Fibroblast of skin of abdomen (primary cell): ENCODE measurements around the gene ADPRH. TPM values are rescaled to one million over a fixed set of nuclear protein-coding genes. Genes with fewer than 3 reads are reported as not detected.
"Not testable (repeated sequence)": the region's sequence is repeated elsewhere in the genome, so short reads cannot be mapped to it uniquely, and the experiment has no call there.

Experiments used
- DNase-seq: peaks from one replicate; pipeline ENCODE4 v3.0.0-alpha.2; 2013
- polyA plus RNA-seq, 2 experiments: library from polyadenylated mRNA; unstranded; fragments of 120-200 nt; gene quantifications; one replicate each; pipeline ENCODE4 v1.2.1, GENCODE V29; 2013; ENCODE audit not compliant: insufficient read length in 2 of 2

Gene ADPRH
- polyA plus RNA-seq (2013, experiment 1 of 2; ENCODE audit: insufficient read length), result 1.6 TPM
- polyA plus RNA-seq (2013, experiment 2 of 2; ENCODE audit: insufficient read length), result 1.9 TPM

GRCh38 chr3:119579366-119580066, at the start of gene ADPRH:
TSS of gene ADPRH (plus strand) at chr3:119579492. CDS start at chr3:119582170, 2,678 bp downstream.
- peak; percentile 70 for DNase-seq

- DNase-seq, result peak; percentile 79
These were observed 49.4 kb upstream of the ADPRH start for GRCh38 chr3:119529883-119530282.

- DNase-seq, result no peak
These were observed 48.8 kb upstream of the ADPRH start for GRCh38 chr3:119530456-119530855.

- DNase-seq, result no peak
These were observed 48.1 kb upstream of the ADPRH start for GRCh38 chr3:119531151-119531550.

- no peak for DNase-seq
These were observed 45.0 kb upstream of the ADPRH start for GRCh38 chr3:119534296-119534695.

- DNase-seq, result no peak
These were observed 42.5 kb upstream of the ADPRH start for GRCh38 chr3:119536757-119537156.

- no peak for DNase-seq
These were observed 40.5 kb upstream of the ADPRH start for GRCh38 chr3:119538772-119539171.

- no peak for DNase-seq
These were observed 37.7 kb upstream of the ADPRH start for GRCh38 chr3:119541547-119541946.

- no peak for DNase-seq
These were observed 37.0 kb upstream of the ADPRH start for GRCh38 chr3:119542168-119542767.

GRCh38 chr3:119543147-119543546, 36.1 kb upstream of the ADPRH start:
- no peak for DNase-seq

- no peak for DNase-seq
These were observed 32.1 kb upstream of the ADPRH start for GRCh38 chr3:119547227-119547626.

- no peak for DNase-seq
These were observed 31.0 kb upstream of the ADPRH start for GRCh38 chr3:119548341-119548740.

GRCh38 chr3:119550192-119550910, 28.9 kb upstream of the ADPRH start:
- DNase-seq, result peak; percentile 2

GRCh38 chr3:119551598-119551997, 27.7 kb upstream of the ADPRH start:
- DNase-seq, result no peak

- DNase-seq, result not testable (repeated sequence)
These were observed 26.4 kb upstream of the ADPRH start for GRCh38 chr3:119552928-119553327.

GRCh38 chr3:119553823-119554415, 25.4 kb upstream of the ADPRH start:
- DNase-seq, result no peak

- DNase-seq, result no peak
These were observed 24.0 kb upstream of the ADPRH start for GRCh38 chr3:119555309-119555735.

GRCh38 chr3:119555929-119556328, 23.4 kb upstream of the ADPRH start:
- DNase-seq, result no peak

GRCh38 chr3:119557192-119557876, 22.0 kb upstream of the ADPRH start:
- no peak for DNase-seq

GRCh38 chr3:119557877-119558269, 21.4 kb upstream of the ADPRH start:
- no peak for DNase-seq

- no peak for DNase-seq
These were observed 20.5 kb upstream of the ADPRH start for GRCh38 chr3:119558626-119559317.

- peak; percentile 28 for DNase-seq
These were observed 19.8 kb upstream of the ADPRH start, which contains the start of gene CD80 for GRCh38 chr3:119559441-119559963. TSS of gene CD80 (minus strand) at chr3:119559614. CDS start at chr3:119557728, 1,886 bp downstream.
